Epithelial cell of prostate (primary cell): ENCODE results near the gene CLCNKB.
"Not testable (repeated sequence)": the region's sequence is repeated elsewhere in the genome, so short reads cannot be mapped to it uniquely, and the experiment has no call there.

ENCODE experiments used
- DNase-seq: peaks from one replicate; pipeline ENCODE4 v3.0.0-alpha.2; 2011; ENCODE audit warnings: low read depth, low spot score
- H3K27ac ChIP-seq: fragments of 450-650 bp; 2 replicates; pipeline ENCODE4 v1.5.1; 2017; ENCODE audit warnings: mild to moderate bottlenecking

The CLCNKB gene

GRCh38 chr1:16043521-16043920 is at the start of gene CLCNKB:
TSS of gene CLCNKB (plus strand) at chr1:16043782. CDS start at chr1:16044493, 711 bp downstream.
- no peak within 1 kb of the TSS for H3K27ac ChIP-seq
- no peak for DNase-seq

- no peak for DNase-seq
- H3K27ac ChIP-seq: no peak overlapping the region
These were observed 49.5 kb upstream of the CLCNKB start for GRCh38 chr1:15994081-15994480.

GRCh38 chr1:15994590-15995351 is 48.8 kb upstream of the CLCNKB start:
- DNase-seq: no peak
- H3K27ac ChIP-seq: no peak overlapping the region

GRCh38 chr1:15997076-15997585 is 46.5 kb upstream of the CLCNKB start:
- DNase-seq: no peak
- H3K27ac ChIP-seq: no peak overlapping the region

GRCh38 chr1:15997637-15998280 is 45.8 kb upstream of the CLCNKB start:
- no peak for DNase-seq
- no peak overlapping the region for H3K27ac ChIP-seq

- no peak overlapping the region for H3K27ac ChIP-seq
- no peak for DNase-seq
These were observed 44.7 kb upstream of the CLCNKB start for GRCh38 chr1:15998929-15999328.

- DNase-seq, H3K27ac ChIP-seq: not testable (repeated sequence)
These were observed 42.3 kb upstream of the CLCNKB start for GRCh38 chr1:16001274-16001673.

- H3K27ac ChIP-seq: no peak overlapping the region
- no peak for DNase-seq
These were observed 38.0 kb upstream of the CLCNKB start for GRCh38 chr1:16005597-16005996.

- no peak for DNase-seq
- H3K27ac ChIP-seq: no peak overlapping the region
These were observed 37.6 kb upstream of the CLCNKB start for GRCh38 chr1:16006010-16006409.

GRCh38 chr1:16006552-16007485 is 36.8 kb upstream of the CLCNKB start:
- DNase-seq: peak; percentile 59
- peak overlapping the region; percentile 37 for H3K27ac ChIP-seq

- DNase-seq: no peak
- peak overlapping the region; percentile 37 for H3K27ac ChIP-seq
These were observed 35.8 kb upstream of the CLCNKB start for GRCh38 chr1:16007671-16008341.

GRCh38 chr1:16009030-16009460 is 34.5 kb upstream of the CLCNKB start:
- DNase-seq: no peak
- no peak overlapping the region for H3K27ac ChIP-seq

GRCh38 chr1:16009678-16010077 is 33.9 kb upstream of the CLCNKB start:
- no peak for DNase-seq
- H3K27ac ChIP-seq: no peak overlapping the region

GRCh38 chr1:16010837-16011236 is 32.7 kb upstream of the CLCNKB start:
- H3K27ac ChIP-seq: no peak overlapping the region
- DNase-seq: no peak

- no peak overlapping the region for H3K27ac ChIP-seq
- DNase-seq: no peak
These were observed 31.5 kb upstream of the CLCNKB start for GRCh38 chr1:16011936-16012589.

GRCh38 chr1:16012590-16013219 is 30.9 kb upstream of the CLCNKB start:
- no peak for DNase-seq

GRCh38 chr1:16013220-16013907 is 30.2 kb upstream of the CLCNKB start:
- no peak for DNase-seq
- no peak overlapping the region for H3K27ac ChIP-seq

More at GRCh38 chr1:16012590-16013219, 30.9 kb upstream of the CLCNKB start:
- H3K27ac ChIP-seq: no peak overlapping the region

- no peak for DNase-seq
- no peak overlapping the region for H3K27ac ChIP-seq
These were observed 29.7 kb upstream of the CLCNKB start for GRCh38 chr1:16013908-16014258.
